Ramos (cell line): ENCODE measurements around the gene HTRA3.

Source experiments
- in situ Hi-C: fragments of 300-500 bp; cut with MboI; formaldehyde crosslinking; loops from one replicate; pipeline ENCODE4 v1.14.3; 2022; ENCODE audit warnings: low sequenced_read_pairs; ENCODE audit not compliant: unreplicated experiment

Gene HTRA3

DNA sequence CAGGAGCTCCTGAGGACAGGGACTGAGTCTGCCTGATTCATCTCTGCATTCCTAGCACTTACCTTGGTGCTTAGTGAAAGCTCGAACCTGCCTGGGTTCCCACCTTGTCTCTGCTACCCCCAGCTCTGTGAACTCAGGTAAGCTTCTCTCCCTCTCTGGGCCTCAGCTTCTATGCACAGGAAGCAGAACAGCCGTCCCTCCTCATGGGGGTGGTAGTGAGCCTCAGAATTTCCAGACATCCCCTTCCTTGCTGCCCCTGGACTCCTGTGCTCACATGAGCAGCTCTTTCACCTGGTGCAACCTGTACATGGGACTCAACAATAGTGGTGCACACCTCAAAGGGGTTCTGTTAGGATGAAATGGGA, 50.8 kb downstream of the HTRA3 start:
- in situ Hi-C loops, result no loop called here

DNA sequence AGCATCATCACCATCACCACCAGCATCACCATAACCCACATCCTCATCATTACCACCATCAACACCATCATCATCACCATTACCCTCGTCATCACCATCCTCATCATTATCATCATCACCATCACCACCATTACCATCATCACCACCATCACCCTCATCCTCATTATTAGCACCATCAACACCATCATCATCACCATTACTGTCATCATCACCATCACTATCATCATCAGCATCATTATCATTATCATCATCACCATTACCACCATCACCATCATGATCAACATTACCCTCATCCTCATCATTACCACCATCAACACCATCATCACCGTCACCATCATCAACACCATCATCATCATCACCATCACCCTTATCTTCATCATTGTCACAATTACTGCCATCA, 51.7 kb downstream of the HTRA3 start:
- in situ Hi-C loops, result no loop called here

GRCh38 chr4:8321771-8322170, 52.2 kb downstream of the HTRA3 start:
- in situ Hi-C loops, result no loop called here

GRCh38 chr4:8322794-8323704, 53.5 kb downstream of the HTRA3 start:
- in situ Hi-C loops, result no loop called here

- in situ Hi-C loops, result no loop called here
Observed at GRCh38 chr4:8323947-8324555, 54.5 kb downstream of the HTRA3 start.

DNA sequence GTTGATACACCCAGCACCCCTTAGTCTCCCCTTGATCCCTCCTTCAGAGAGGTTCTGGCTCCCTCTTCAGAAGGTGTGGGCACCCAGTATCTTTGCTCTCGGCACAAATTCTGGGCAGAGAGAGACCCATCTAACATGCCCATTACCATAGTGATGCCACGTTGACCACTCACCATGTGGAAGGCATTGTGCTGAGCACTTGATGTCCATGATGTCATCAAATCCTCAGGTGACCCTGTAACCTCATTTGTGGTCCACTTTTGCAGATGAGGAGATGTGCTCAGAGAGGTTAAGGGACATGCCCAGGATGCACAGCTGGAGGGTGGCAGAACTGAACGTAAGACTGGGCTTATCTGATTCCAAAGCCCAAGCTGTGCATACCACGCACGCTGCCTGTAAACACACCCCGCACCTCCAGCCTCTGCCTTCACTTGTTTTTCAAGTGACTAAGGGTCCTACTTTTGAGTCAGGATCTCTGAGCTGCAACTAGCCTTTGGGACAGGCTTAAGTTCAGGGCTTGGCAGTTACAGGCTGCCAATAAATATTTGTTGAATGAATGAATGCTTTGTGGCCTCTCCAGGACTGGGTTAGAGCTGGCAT, 55.2 kb downstream of the HTRA3 start:
- in situ Hi-C loops, result no loop called here

GRCh38 chr4:8325291-8325973, 55.9 kb downstream of the HTRA3 start:
- in situ Hi-C loops, result no loop called here

GRCh38 chr4:8326206-8326605, 56.7 kb downstream of the HTRA3 start:
- in situ Hi-C loops, result no loop called here

DNA sequence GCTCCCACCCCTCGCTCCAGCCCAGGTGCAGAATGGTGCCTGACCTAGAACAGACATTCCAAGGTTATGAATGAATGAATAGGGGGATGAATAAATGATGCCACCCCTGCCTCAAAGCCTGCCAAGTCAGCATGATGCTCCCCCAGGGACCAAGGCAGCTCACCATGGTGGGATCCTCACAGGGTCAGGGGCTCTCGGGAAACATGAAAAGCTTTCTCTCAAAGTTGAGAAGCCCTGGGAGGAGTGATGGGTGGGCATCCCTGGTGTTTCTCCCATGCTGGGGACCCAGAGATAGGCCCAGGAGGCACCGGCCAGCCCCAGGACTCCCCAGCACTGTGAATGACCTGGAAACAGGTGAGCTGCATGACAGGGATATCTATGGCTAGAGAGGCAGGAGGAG, 58.9 kb downstream of the HTRA3 start:
- in situ Hi-C loops, result no loop called here

DNA sequence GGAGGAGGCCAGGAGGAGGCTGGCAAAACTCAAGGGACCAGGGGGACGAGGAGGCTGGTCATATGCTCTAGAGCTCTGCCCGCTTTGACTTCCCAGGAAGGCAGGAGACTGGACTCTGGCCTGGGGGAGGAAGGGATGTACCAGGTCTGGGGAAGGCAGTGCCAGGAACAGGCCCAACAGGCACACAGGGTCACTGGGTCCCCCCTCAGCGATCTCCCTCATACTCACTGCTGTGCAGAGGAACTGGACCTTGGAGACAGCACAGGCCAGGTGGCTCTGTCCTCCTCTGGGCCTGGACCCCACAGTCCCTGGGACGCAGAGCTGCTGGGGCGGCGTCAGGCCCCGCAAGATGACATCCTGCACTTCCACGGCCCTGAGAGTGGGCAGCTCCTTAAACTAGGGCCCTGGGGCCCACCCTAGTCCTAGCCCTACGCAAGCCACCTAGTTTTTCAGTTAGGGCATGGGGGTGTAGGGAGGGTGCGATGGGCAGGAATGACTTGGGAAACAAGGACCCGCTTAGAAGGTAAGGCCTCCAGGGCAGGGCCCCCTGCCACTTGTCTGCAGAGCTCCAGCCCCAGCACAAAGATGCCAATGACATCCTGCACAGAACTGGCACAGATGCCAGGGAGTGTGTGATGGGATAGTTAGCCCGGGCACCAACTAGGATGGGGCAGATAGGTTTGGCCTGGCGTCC, 59.5 kb downstream of the HTRA3 start:
- in situ Hi-C loops, result no loop called here

DNA sequence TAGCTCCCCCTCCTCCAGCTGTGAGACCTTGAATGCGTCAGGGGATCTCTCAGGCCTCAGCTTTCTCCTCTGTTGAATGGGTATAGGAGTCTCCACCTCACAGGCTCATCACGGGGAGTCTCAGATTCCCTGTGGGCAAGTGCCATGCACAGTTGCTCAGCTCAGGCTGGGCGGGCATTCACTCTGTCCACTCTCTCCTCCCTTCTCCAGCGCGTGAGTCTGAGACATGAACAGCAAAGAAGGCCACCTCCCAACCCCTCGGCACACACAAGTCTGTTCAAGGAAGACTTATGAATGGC, 60.0 kb downstream of the HTRA3 start:
- in situ Hi-C loops, result no loop called here

GRCh38 chr4:8329859-8330761, 60.6 kb downstream of the HTRA3 start:
- in situ Hi-C loops, result no loop called here

- in situ Hi-C loops, result no loop called here
Observed at GRCh38 chr4:8330821-8331574, 61.4 kb downstream of the HTRA3 start.

GRCh38 chr4:8331575-8331955, 62.0 kb downstream of the HTRA3 start:
- in situ Hi-C loops, result no loop called here

DNA sequence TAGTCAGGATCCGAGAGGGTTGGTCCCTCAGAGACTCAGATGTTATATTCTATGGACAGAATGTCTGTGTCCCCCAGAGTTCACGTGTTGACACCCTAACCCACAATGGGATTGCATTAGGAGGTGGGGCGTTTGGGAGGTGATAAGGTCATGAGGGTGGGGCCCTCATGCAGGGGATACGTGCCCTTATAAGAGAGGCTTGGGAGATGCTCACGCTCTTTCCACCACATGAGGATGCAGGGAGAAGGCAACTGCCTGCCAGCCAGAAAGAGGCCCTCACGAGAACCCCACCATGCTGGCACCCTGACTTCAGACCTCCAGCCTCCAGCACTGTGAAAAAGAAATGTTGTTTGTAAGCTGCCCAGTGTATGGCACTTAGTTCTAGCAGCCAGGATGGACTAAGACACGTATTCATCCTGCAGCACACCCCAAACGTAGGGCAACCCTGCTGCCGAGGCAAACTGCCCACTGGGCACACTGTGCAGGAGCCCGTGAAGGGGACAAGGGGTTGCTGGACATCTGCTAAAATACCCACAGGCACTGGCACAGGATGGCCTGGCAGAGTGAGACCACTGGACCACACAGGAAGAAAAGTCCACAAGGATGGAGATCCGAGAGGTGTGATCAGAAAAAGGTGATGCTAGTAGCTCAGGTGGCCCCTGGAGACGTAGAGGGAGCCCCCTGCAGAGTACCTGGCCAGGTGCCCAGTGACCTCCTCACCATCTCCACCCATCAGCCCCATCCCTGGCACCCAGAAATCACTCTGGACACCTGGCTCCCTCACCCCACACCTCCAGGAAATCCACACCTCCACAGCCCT, 62.7 kb downstream of the HTRA3 start:
- in situ Hi-C loops, result no loop called here

DNA sequence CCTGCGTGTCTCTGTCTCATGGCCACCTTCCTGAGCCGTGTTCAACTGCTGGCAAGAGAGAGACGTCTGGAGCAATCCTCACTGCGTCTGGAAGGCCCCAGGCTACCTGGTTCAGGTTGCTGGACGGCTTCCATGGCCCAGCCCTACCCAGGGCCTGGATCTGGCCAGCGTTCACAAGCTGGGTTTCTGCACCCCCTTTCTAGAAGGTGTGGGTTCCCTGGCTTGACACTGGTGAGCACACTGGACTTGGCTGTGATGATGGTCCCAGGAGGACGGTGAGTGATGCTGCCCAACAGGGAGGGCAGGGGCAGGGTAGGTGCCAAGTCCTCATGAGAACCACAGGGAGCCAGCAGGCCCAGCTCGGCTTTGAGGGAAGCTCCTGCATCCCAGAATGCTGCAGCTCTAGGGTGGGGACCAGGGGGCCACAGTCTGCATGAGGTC, 63.4 kb downstream of the HTRA3 start:
- in situ Hi-C loops, result no loop called here

DNA sequence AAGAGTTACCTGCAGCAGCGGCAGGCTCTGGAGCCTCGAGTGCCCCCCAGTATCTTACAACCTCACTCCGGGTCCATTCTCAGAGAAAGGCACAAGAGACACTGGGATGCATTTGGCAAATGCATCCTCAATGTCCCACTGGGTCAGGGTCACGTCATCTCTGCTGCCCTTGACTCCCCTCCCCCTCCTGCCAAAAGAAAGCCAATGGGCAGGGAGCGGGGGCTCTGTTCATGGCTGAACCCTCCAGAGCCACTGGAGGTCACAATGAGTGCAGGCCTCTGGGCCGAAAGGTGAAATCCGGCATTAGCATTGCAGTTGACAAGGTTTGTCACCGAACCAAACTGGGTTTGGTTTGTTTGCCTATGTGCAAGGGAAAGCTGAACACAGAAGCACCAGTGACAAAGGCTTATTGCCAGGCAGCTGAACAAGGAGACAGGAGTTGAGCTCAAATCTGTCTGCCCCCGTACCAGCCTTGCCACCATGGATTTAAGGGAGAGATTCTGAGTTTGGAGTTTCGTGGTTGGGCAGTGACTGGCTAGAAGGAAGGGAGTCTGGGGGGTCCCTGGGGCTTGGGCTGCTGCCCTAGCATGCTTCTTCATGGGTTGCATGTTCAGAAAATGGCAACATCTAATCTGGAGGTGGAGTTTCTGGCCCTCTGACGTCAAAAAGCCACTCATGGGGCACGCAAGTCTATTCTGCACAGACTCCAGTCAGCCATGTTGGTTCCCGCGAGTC, 64.3 kb downstream of the HTRA3 start:
- in situ Hi-C loops, result no loop called here
